Mesenchymal stem cell (in vitro differentiated cells and primary cell): ENCODE results near the gene EPHB6.

ENCODE experiments used
- DNase-seq: peaks from one replicate; pipeline ENCODE4 v3.0.0-alpha.2; 2013
- H2AFZ ChIP-seq: one replicate; pipeline ENCODE4 v1.6.1; 2013; ENCODE audit warnings: low read depth, mild to moderate bottlenecking, control low read depth, inconsistent platforms, low read length, moderate library complexity
- H2AK5ac ChIP-seq: 2 replicates; pipeline ENCODE4 v1.6.1; 2013; ENCODE audit warnings: low read length, moderate library complexity, mild to moderate bottlenecking, inconsistent platforms; ENCODE audit not compliant: severe bottlenecking
- H2BK120ac ChIP-seq: one replicate; pipeline ENCODE4 v1.6.1; 2013; ENCODE audit warnings: low read depth, mild to moderate bottlenecking, inconsistent platforms, low read length, moderate library complexity
- H2BK12ac ChIP-seq, 2 experiments: one replicate each; pipeline ENCODE4 v1.6.1; 2013; ENCODE audit warnings: inconsistent platforms in 2 of 2, low read length in 2 of 2, mild to moderate bottlenecking in 2 of 2, moderate library complexity in 2 of 2, control low read depth in 1 of 2
- H2BK15ac ChIP-seq: one replicate; pipeline ENCODE4 v1.6.1; 2013; ENCODE audit warnings: mild to moderate bottlenecking, low read depth, inconsistent platforms; ENCODE audit not compliant: poor library complexity, severe bottlenecking
- H2BK5ac ChIP-seq: 2 replicates; pipeline ENCODE4 v1.6.1; 2013; ENCODE audit warnings: low read depth, mild to moderate bottlenecking, low read length, control low read depth, inconsistent platforms; ENCODE audit not compliant: poor library complexity, severe bottlenecking
- H3K14ac ChIP-seq, 2 experiments: one replicate each; pipeline ENCODE4 v1.6.1; 2013; ENCODE audit warnings: inconsistent platforms in 2 of 2, low read length in 2 of 2, control low read depth in 1 of 2, mild to moderate bottlenecking in 1 of 2, moderate library complexity in 1 of 2
- H3K18ac ChIP-seq, 2 experiments: one replicate each; pipeline ENCODE4 v1.6.1; 2013; ENCODE audit warnings: inconsistent platforms in 2 of 2, low read length in 2 of 2, control low read depth in 1 of 2, low read depth in 1 of 2, mild to moderate bottlenecking in 1 of 2
- H3K23ac ChIP-seq, 2 experiments: one replicate each; pipeline ENCODE4 v1.6.1; 2013; ENCODE audit warnings: inconsistent platforms in 2 of 2, low read length in 2 of 2, mild to moderate bottlenecking in 2 of 2, moderate library complexity in 2 of 2, control low read depth in 1 of 2
- H3K27ac ChIP-seq: 2 replicates; pipeline ENCODE4 v1.5.1; 2013; ENCODE audit warnings: mild to moderate bottlenecking, moderate library complexity, low read length, control low read depth, inconsistent platforms; ENCODE audit not compliant: poor library complexity, severe bottlenecking
- H3K27me3 ChIP-seq, 2 experiments: 2 replicates each; pipeline versions ENCODE4 v1.6.1 to v1.7.0; 2013; ENCODE audit warnings: low read length in 2 of 2, mild to moderate bottlenecking in 2 of 2, moderate library complexity in 2 of 2, control low read depth in 1 of 2, inconsistent platforms in 1 of 2; ENCODE audit not compliant: control insufficient read depth in 1 of 2, insufficient read depth in 1 of 2
- H3K36me3 ChIP-seq, 2 experiments: 2 replicates each; pipeline versions ENCODE4 v1.6.1 to v1.7.0; 2013; ENCODE audit warnings: low read length in 2 of 2, control low read depth in 1 of 2, inconsistent platforms in 1 of 2, low read depth in 1 of 2, mild to moderate bottlenecking in 1 of 2; ENCODE audit not compliant: insufficient read depth in 2 of 2, control insufficient read depth in 1 of 2
- H3K4ac ChIP-seq, 2 experiments: one replicate each; pipeline ENCODE4 v1.6.1; 2013; ENCODE audit warnings: inconsistent platforms in 2 of 2, low read length in 2 of 2, mild to moderate bottlenecking in 2 of 2, moderate library complexity in 2 of 2, control low read depth in 1 of 2, low read depth in 1 of 2
- H3K4me1 ChIP-seq: 2 replicates; pipeline ENCODE4 v1.6.1; 2013; ENCODE audit warnings: low read depth, low read length, control low read depth; ENCODE audit not compliant: control insufficient read depth, insufficient read depth
- H3K4me2 ChIP-seq: 2 replicates; pipeline ENCODE4 v1.6.1; 2013; ENCODE audit warnings: low read length, mild to moderate bottlenecking, inconsistent platforms; ENCODE audit not compliant: poor library complexity, severe bottlenecking
- H3K4me3 ChIP-seq, 2 experiments: 2 replicates each; pipeline versions ENCODE4 v1.5.1 to v1.7.0; 2013; ENCODE audit warnings: low read length in 2 of 2, mild to moderate bottlenecking in 2 of 2, control low read depth in 1 of 2, low read depth in 1 of 2; ENCODE audit not compliant: insufficient read depth in 1 of 2
- H3K79me1 ChIP-seq: replicated peaks from 2 replicates; pipeline ENCODE4 v1.6.1; 2013; ENCODE audit warnings: mild to moderate bottlenecking, control low read depth, low read length, inconsistent platforms; ENCODE audit not compliant: poor library complexity, severe bottlenecking
- H3K9ac ChIP-seq: 2 replicates; pipeline ENCODE4 v1.7.0; 2013; ENCODE audit warnings: mild to moderate bottlenecking, low read length, moderate library complexity
- H3K9me3 ChIP-seq: 2 replicates; pipeline ENCODE4 v1.7.0; 2013; ENCODE audit warnings: mild to moderate bottlenecking, low read length; ENCODE audit not compliant: control insufficient read depth
- H4K8ac ChIP-seq: one replicate; pipeline ENCODE4 v1.6.1; 2013; ENCODE audit warnings: inconsistent platforms, mild to moderate bottlenecking, low read length, moderate library complexity
- H4K91ac ChIP-seq: one replicate; pipeline ENCODE4 v1.6.1; 2013; ENCODE audit warnings: mild to moderate bottlenecking, low read length, inconsistent platforms
- WGBS: methylation state at CpG from one replicate; pipeline ENCODE4 v1.1.7; 2013; ENCODE audit warnings: mixed read lengths; 5-methylcytosine and 5-hydroxymethylcytosine counted together

EPHB6 gene

GRCh38 chr7:142813699-142814098 is 41.2 kb upstream of the EPHB6 start:
- Histone ChIP-seq H2BK5ac (no peak overlapping the region), H3K18ac (no peak overlapping the region), H3K4me1 (no peaks in the 10 kb centered on the region), H3K79me1 (no peaks in the 10 kb centered on the region), H3K4me3 (no peak overlapping the region), H2BK120ac (no peak overlapping the region), H2AK5ac (no peak overlapping the region), H2BK15ac (no peak overlapping the region), H4K91ac (no peak overlapping the region), H3K36me3 (no peaks in the 10 kb centered on the region), H3K23ac (no peak overlapping the region), H2BK12ac (no peak overlapping the region), H4K8ac (no peak overlapping the region), H3K14ac (no peak overlapping the region), H3K27ac (no peak overlapping the region), H3K4ac (no peak overlapping the region), H2AFZ (no peak overlapping the region), H3K27me3 (peaks cover 22 to 56% of the 10 kb centered on the region in 2 experiments), H3K9ac (no peak overlapping the region), H3K4me2 (no peak overlapping the region), H3K9me3 (no peaks in the 10 kb centered on the region)
- no peak for DNase-seq
- WGBS, result 57% methylated on average over 1 of the region's 1 CpG

- no peak overlapping the region for H3K27ac ChIP-seq
- no peaks in the 10 kb centered on the region for H3K36me3 ChIP-seq
- H3K9me3 ChIP-seq, result no peaks in the 10 kb centered on the region
- H3K9ac ChIP-seq, result no peak overlapping the region
- H3K18ac ChIP-seq, result no peak overlapping the region
- no peak overlapping the region for H2AK5ac ChIP-seq
- H2AFZ ChIP-seq, result no peak overlapping the region
- no peaks in the 10 kb centered on the region for H3K79me1 ChIP-seq
- H3K23ac ChIP-seq, result no peak overlapping the region
- H4K8ac ChIP-seq, result no peak overlapping the region
- H3K4me3 ChIP-seq, result no peak overlapping the region
- no peak overlapping the region for H3K4ac ChIP-seq
- no peak overlapping the region for H2BK5ac ChIP-seq
- no peak overlapping the region for H3K14ac ChIP-seq
- no peak for DNase-seq
- no peak overlapping the region for H3K4me2 ChIP-seq
- WGBS, result 77% methylated on average over 2 of the region's 2 CpGs
- H3K4me1 ChIP-seq, result no peaks in the 10 kb centered on the region
- no peak overlapping the region for H2BK15ac ChIP-seq
- peaks cover 29 to 55% of the 10 kb centered on the region in 2 experiments for H3K27me3 ChIP-seq
- H4K91ac ChIP-seq, result no peak overlapping the region
- no peak overlapping the region for H2BK12ac ChIP-seq
- H2BK120ac ChIP-seq, result no peak overlapping the region
Measured at GRCh38 chr7:142814451-142814850, 40.4 kb upstream of the EPHB6 start.

- H3K4me2 ChIP-seq, result no peak overlapping the region
- H3K4me1 ChIP-seq, result no peaks in the 10 kb centered on the region
- no peak overlapping the region for H3K27ac ChIP-seq
- H3K9me3 ChIP-seq, result no peaks in the 10 kb centered on the region
- no peak overlapping the region for H4K91ac ChIP-seq
- no peak overlapping the region for H2BK5ac ChIP-seq
- WGBS, result 90% methylated on average over 3 of the region's 3 CpGs
- H2AFZ ChIP-seq, result no peak overlapping the region
- no peak overlapping the region for H3K14ac ChIP-seq
- no peaks in the 10 kb centered on the region for H3K79me1 ChIP-seq
- peaks cover 33 to 52% of the 10 kb centered on the region in 2 experiments for H3K27me3 ChIP-seq
- no peak overlapping the region for H4K8ac ChIP-seq
- no peak overlapping the region for H3K9ac ChIP-seq
- H3K18ac ChIP-seq, result no peak overlapping the region
- no peak overlapping the region for H2BK12ac ChIP-seq
- DNase-seq, result no peak
- H2AK5ac ChIP-seq, result no peak overlapping the region
- H3K23ac ChIP-seq, result no peak overlapping the region
- H3K4ac ChIP-seq, result no peak overlapping the region
- no peak overlapping the region for H3K4me3 ChIP-seq
- H2BK120ac ChIP-seq, result no peak overlapping the region
- H3K36me3 ChIP-seq, result no peaks in the 10 kb centered on the region
- no peak overlapping the region for H2BK15ac ChIP-seq
Measured at GRCh38 chr7:142815134-142815533, 39.7 kb upstream of the EPHB6 start.

GRCh38 chr7:142817506-142817905 is 37.4 kb upstream of the EPHB6 start:
- DNase-seq, result no peak
- no peak overlapping the region for H3K9ac ChIP-seq
- H3K18ac ChIP-seq, result no peak overlapping the region
- no peak overlapping the region for H3K4me3 ChIP-seq
- no peak overlapping the region for H3K23ac ChIP-seq
- WGBS, result 84% methylated on average over 2 of the region's 2 CpGs
- H2BK15ac ChIP-seq, result no peak overlapping the region
- no peaks in the 10 kb centered on the region for H3K36me3 ChIP-seq
- H2BK5ac ChIP-seq, result no peak overlapping the region
- no peak overlapping the region for H4K91ac ChIP-seq
- no peak overlapping the region for H2BK120ac ChIP-seq
- H3K4ac ChIP-seq, result no peak overlapping the region
- no peak overlapping the region for H3K27ac ChIP-seq
- no peak overlapping the region for H2AFZ ChIP-seq
- no peak overlapping the region for H3K14ac ChIP-seq
- H3K4me2 ChIP-seq, result no peak overlapping the region
- no peaks in the 10 kb centered on the region for H3K9me3 ChIP-seq
- no peak overlapping the region for H4K8ac ChIP-seq
- H3K27me3 ChIP-seq, result peaks cover 33 to 44% of the 10 kb centered on the region in 2 experiments
- H2AK5ac ChIP-seq, result no peak overlapping the region
- no peaks in the 10 kb centered on the region for H3K4me1 ChIP-seq
- H3K79me1 ChIP-seq, result no peaks in the 10 kb centered on the region
- no peak overlapping the region for H2BK12ac ChIP-seq
